ENCODE data around the gene TBC1D21. TPM values are rescaled to one million over a fixed set of nuclear protein-coding genes. Genes with fewer than 3 reads are reported as not detected.

Gene TBC1D21
- total and polyA plus RNA-seq, 2 donors from 2014 or later = not detected

DNA sequence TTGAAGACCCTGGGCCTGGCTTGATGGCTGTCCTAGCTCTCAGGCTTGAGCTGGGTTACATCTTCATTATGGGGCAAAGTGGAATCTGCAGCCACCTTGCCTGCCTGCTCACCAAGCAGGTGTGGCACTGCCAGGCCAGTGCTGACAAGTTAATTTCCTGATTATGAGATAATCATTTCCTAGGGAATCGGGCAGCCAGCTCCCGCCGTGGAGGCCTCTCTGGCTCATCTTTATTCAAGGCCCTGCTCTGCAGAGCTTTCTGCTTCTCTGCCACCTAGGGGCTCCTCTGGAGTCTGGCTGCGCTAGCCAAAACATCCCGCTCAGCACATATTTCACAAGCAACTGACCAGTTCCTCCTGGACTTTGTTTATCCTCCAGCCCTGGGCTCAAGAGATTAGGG lies 62.8 kb downstream of the TBC1D21 start:
- no peaks in the 10 kb centered on the region for H3K9me3 ChIP-seq (ENCODE audit: control insufficient read depth in 2 of 3, insufficient read depth in 1 of 3, low read length in 3 of 3)
- no peak overlapping the region for H3K4me3 ChIP-seq (ENCODE audit: low read length in 3 of 3)
- H3K36me3 ChIP-seq (ENCODE audit: control insufficient read depth in 2 of 3, insufficient read depth in 3 of 3, low read length in 3 of 3) = no peaks in the 10 kb centered on the region
- TF ChIP-seq, protein P1, sequence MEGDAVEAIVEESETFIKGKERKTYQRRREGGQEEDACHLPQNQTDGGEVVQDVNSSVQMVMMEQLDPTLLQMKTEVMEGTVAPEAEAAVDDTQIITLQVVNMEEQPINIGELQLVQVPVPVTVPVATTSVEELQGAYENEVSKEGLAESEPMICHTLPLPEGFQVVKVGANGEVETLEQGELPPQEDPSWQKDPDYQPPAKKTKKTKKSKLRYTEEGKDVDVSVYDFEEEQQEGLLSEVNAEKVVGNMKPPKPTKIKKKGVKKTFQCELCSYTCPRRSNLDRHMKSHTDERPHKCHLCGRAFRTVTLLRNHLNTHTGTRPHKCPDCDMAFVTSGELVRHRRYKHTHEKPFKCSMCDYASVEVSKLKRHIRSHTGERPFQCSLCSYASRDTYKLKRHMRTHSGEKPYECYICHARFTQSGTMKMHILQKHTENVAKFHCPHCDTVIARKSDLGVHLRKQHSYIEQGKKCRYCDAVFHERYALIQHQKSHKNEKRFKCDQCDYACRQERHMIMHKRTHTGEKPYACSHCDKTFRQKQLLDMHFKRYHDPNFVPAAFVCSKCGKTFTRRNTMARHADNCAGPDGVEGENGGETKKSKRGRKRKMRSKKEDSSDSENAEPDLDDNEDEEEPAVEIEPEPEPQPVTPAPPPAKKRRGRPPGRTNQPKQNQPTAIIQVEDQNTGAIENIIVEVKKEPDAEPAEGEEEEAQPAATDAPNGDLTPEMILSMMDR (IDR thresholded peaks at IDR 0.05; ENCODE audit: borderline replicate concordance, extremely low read depth, insufficient read depth) = peak; percentile 2
- DNase-seq = peak in 4 of 5 donors; percentile 53 to 77 (median 71)
- H3K9ac ChIP-seq (ENCODE audit: low read length in 3 of 3) = peak overlapping the region in 1 of 3 donors; percentile 56
- FAIRE-seq = peak; percentile 3
- H3K27ac ChIP-seq (ENCODE audit: low read depth in 2 of 2, low read length in 2 of 2) = no peak overlapping the region
- intact Hi-C loops (cut with DNase I) = no loop called here
- H3K27me3 ChIP-seq (ENCODE audit: control insufficient read depth, insufficient read depth, low read length) = no peaks in the 10 kb centered on the region
- peaks cover 4 to 16% (median 8%) of the 10 kb centered on the region in 3 donors for H3K4me1 ChIP-seq (ENCODE audit: control insufficient read depth in 2 of 3, insufficient read depth in 2 of 3, low read depth in 1 of 3, low read length in 3 of 3)

DNA sequence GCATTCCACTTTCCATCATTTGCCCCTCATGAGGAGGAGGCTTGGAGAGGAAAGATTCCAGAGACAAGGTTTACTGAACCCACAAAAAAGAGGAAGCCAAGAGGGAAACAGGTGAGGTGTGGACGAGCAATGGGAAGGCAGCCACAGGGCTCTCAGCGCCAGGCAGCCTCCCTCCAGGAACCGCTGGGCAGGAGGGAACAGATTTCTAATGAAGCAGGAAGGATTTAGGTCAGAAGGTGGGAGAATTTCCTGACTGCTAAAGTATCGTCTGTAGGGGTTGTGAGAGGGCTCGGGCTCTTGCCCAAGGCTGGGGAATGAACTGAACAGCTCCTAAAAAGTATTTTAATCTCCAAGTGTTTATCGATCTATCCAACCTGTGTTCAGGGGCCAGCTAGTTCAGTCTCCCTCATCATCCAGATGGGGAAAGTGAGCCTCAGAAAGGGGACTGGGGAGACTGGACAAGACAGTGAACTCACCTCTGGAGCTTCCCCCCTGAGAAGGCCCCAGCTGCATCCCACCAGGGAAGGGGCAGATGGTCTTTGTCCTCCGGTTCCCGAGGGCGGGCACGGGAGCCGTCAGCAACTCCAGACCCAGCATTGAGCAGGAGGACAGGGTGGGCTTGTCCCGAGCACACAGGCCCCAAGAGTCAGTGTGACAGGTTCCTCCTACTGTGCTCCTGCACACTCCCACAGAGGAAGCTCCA lies 63.4 kb downstream of the TBC1D21 start:
- Histone ChIP-seq H3K4me3 (ENCODE audit: low read length in 3 of 3) (no peak overlapping the region), H3K4me1 (ENCODE audit: control insufficient read depth in 2 of 3, insufficient read depth in 2 of 3, low read depth in 1 of 3, low read length in 3 of 3) (peaks cover 4 to 14% (median 8%) of the 10 kb centered on the region in 3 donors), H3K36me3 (ENCODE audit: control insufficient read depth in 2 of 3, insufficient read depth in 3 of 3, low read length in 3 of 3) (no peaks in the 10 kb centered on the region), H3K27me3 (ENCODE audit: control insufficient read depth, insufficient read depth, low read length) (no peaks in the 10 kb centered on the region), H3K27ac (ENCODE audit: low read depth in 2 of 2, low read length in 2 of 2) (peak overlapping the region in 1 of 2 donors; percentile 20), H3K9ac (ENCODE audit: low read length in 3 of 3) (peak overlapping the region in 1 of 3 donors; percentile 3), H3K9me3 (ENCODE audit: control insufficient read depth in 2 of 3, insufficient read depth in 1 of 3, low read length in 3 of 3) (no peaks in the 10 kb centered on the region)
- TF ChIP-seq, protein P1 (IDR thresholded peaks at IDR 0.05; ENCODE audit: borderline replicate concordance, extremely low read depth, insufficient read depth) = no peak
- DNase-seq = peak in 1 of 5 donors; percentile 59
- FAIRE-seq = no peak
- intact Hi-C loops (cut with DNase I) = no loop called here

DNA sequence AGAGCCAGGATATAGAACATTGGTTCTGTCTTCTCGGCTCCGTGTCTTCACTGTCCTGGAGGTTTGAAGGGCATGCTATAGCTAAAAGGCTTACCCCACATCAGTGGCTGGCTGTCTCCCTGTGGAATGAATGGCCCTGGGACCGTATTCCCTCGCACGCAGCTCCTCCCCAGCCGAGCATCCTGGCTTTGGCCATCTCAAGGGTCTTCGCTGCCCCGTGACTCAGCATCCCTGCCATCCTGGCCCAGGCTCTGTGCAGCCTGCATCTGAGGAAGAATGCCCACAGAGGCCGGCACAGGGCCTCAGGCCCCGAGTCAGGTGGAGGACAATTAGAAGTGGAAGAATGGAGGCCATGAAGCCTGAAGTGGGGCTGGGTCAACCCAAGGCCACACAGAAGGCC lies 63.9 kb downstream of the TBC1D21 start:
- Histone ChIP-seq H3K36me3 (ENCODE audit: control insufficient read depth in 2 of 3, insufficient read depth in 3 of 3, low read length in 3 of 3) (no peaks in the 10 kb centered on the region), H3K27me3 (ENCODE audit: control insufficient read depth, insufficient read depth, low read length) (no peaks in the 10 kb centered on the region), H3K4me1 (ENCODE audit: control insufficient read depth in 2 of 3, insufficient read depth in 2 of 3, low read depth in 1 of 3, low read length in 3 of 3) (peaks cover 4 to 14% (median 8%) of the 10 kb centered on the region in 3 donors), H3K4me3 (ENCODE audit: low read length in 3 of 3) (no peak overlapping the region), H3K9ac (ENCODE audit: low read length in 3 of 3) (no peak overlapping the region), H3K27ac (ENCODE audit: low read depth in 2 of 2, low read length in 2 of 2) (no peak overlapping the region), H3K9me3 (ENCODE audit: control insufficient read depth in 2 of 3, insufficient read depth in 1 of 3, low read length in 3 of 3) (no peaks in the 10 kb centered on the region)
- intact Hi-C loops (cut with DNase I) = no loop called here
- DNase-seq = peak in 1 of 5 donors; percentile 54
- TF ChIP-seq, protein P1 (IDR thresholded peaks at IDR 0.05; ENCODE audit: borderline replicate concordance, extremely low read depth, insufficient read depth) = no peak
- FAIRE-seq = no peak
